ENCODE measurements around the gene ASPG.

DNA sequence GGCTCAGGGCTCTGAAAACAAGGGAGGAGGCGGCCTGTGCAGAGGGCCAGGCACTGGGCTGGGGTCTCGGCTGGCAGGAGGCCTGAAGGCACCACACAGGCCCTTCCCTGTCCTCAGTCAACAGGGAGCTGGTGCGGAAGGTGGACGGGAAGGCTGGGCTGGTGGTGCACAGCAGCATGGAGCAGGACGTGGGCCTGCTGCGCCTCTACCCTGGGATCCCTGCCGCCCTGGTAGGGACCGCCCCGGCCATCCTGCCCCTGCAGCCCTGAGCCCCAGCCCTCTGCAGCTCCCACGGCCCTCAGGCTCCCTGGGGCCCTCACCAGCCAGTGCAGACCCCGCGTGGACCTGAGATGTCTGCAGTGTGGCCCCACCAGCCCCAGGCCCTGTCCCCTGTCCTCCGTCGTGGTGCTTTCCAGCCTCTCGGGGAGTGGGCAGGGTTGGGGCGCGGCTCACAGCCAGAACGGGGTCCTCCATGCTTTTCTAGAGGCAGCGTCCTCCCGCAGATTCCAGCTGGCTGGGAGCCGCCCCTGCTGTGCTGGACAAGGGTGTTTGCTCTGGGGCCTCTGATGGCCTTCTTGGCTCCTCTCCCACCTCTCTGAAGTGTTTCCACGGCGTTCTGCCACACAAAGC, 18.1 kb downstream of the ASPG start:
- TF ChIP-seq, protein P1, sequence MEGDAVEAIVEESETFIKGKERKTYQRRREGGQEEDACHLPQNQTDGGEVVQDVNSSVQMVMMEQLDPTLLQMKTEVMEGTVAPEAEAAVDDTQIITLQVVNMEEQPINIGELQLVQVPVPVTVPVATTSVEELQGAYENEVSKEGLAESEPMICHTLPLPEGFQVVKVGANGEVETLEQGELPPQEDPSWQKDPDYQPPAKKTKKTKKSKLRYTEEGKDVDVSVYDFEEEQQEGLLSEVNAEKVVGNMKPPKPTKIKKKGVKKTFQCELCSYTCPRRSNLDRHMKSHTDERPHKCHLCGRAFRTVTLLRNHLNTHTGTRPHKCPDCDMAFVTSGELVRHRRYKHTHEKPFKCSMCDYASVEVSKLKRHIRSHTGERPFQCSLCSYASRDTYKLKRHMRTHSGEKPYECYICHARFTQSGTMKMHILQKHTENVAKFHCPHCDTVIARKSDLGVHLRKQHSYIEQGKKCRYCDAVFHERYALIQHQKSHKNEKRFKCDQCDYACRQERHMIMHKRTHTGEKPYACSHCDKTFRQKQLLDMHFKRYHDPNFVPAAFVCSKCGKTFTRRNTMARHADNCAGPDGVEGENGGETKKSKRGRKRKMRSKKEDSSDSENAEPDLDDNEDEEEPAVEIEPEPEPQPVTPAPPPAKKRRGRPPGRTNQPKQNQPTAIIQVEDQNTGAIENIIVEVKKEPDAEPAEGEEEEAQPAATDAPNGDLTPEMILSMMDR (IDR thresholded peaks at IDR 0.05), result no peak
- TF ChIP-seq POLR2A (IDR thresholded peaks at IDR 0.05), result no peak

Data from esophagus squamous epithelium (tissue), 4 donors.